GM21447 (cell line): Measurements from ENCODE around the gene OR2Z1.

Source experiments
- ATAC-seq: cut with Tn5 transposase; IDR thresholded peaks from one replicate; pipeline ENCODE4 v1.9.1; 2021; ENCODE audit not compliant: unreplicated experiment

The OR2Z1 gene, protein sequence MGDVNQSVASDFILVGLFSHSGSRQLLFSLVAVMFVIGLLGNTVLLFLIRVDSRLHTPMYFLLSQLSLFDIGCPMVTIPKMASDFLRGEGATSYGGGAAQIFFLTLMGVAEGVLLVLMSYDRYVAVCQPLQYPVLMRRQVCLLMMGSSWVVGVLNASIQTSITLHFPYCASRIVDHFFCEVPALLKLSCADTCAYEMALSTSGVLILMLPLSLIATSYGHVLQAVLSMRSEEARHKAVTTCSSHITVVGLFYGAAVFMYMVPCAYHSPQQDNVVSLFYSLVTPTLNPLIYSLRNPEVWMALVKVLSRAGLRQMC

GRCh38 chr19:8721334-8721733 is at the start of gene OR2Z1:
OR2Z1 (plus strand) TSS chr19:8721634; CDS start chr19:8731029, 9,395 bp downstream.
- no peak for ATAC-seq

DNA sequence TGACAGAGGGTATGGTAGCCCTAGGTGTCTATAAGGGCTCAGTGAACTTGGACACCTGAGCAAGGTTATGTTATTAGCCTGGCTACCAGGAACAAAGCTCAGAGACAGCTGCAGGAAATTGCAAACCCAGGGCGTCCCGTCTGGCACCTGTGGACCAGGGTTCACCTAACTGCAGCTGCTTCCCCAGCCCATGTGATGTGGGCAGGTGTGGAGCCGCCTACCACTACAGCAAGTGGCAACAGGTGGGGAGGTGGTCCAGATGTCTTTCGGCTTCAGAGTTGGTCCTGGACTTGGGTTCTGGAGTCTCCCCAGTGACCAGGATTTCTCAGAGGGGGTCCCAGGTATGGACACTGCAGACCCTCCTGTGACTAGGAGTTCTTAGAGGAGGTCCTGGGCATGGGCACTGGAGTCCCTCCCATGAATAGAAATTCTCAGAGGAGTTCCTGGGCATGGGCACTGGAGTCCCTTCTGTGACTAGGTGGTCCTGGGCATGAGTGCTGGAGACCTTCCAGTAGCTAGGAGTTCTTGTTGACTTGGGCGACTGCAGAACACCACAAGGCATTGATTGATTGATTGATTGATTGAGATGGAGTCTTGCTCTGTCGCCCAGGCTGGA is 48.0 kb upstream of the OR2Z1 start:
- no peak for ATAC-seq

DNA sequence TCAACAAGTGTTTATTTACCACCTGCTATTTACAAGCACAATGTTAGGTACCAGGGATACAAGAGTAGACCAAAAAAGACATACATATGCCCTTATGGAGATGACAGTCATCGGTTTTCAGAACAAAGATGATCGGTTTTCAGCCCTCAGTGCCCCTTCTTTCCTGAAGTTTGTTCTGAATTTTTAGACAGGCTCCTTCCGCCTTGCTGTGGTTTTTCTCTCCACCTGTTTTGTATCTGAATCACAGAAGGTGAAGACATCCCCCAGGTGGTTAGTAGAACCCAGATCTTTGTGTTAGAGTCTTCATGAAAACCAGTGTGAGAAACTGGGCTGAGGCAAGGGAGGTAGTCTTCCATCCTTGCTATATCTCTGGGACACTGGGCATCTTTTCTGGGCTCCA is 46.4 kb upstream of the OR2Z1 start:
- no peak for ATAC-seq

- no peak for ATAC-seq
These were observed 43.1 kb upstream of the OR2Z1 start for GRCh38 chr19:8678244-8678807.

GRCh38 chr19:8680676-8681344 is 40.6 kb upstream of the OR2Z1 start:
- no peak for ATAC-seq

GRCh38 chr19:8681345-8682029 is 39.9 kb upstream of the OR2Z1 start:
- no peak for ATAC-seq

DNA sequence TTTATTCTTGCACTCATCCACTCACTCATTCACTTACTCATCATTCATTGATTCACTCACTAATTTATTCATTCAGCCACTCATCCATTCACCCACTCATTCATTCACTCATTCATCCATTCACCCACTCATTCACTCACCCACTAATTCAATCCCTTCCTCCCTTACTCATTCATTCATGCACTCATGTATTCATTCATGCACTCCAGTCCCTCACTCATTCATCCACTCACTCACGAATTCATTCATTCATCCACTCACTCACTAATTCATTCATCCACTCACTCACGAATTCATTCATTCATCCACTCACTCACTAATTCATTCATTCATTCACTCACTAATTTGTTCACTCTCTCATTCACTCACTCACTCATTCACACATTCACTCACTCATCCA is 39.0 kb upstream of the OR2Z1 start:
- ATAC-seq = no peak

DNA sequence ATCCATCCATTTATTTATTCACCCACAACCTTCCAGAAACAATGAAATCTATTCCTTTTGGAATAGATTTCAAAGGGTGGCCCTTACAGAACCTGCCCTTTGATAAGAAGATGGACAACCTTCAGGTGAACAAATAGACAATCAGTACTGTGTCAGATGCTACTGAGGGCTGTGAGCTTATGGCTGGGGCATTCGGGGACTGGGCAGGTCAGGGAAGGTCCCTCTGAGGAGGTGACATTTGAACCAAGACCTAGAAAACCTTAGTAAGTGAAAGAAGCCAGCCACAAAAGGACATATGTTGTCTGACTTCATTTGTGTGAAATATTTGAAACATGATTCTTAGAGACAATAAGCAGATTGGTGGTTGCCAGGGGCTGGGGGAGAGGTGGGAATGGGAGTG is 38.5 kb upstream of the OR2Z1 start:
- no peak for ATAC-seq

DNA sequence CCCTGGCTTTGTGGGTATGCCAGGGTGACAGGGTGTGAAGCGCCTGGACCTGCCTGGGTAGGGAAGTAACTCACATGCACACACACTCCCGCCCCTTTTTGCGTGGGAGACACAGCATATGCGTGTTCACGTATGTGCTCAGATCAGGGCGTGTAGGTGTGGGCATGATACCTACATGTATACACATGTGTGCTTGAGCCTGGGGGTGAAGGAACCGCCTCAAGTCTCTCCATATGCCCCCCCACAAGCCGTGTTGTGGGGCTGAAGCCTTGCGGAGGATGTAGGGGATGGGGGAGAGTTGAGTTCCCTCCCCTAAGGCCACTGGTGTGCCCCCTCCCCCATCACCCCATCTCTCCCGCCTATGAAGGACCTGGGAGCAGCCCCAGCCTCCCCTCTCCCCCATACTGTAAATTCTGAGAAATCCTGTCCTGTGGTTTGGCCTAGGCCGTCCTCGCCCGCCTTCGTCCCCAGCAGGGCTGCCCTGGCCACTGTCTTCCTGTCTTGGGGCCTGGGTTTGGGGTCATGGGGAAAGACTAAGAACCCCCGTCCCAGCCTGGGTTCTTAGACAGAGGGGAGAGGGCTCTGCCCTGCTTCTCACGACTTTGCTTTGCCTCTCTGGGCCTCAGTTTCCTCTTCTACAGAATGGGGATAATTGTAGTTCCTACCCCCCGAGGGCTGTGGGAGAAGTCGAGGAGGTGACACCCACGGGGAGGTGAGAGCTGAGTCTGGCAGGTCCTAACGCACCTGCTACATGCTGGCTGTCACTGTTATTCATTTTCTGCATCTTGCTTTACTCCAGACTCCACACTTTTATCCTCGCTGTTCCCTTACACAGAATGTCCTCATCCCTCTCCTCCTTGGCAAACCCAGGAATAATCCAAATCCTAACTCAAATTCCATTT is 37.2 kb upstream of the OR2Z1 start:
- ATAC-seq = no peak

GRCh38 chr19:8686549-8686948 is 34.9 kb upstream of the OR2Z1 start:
- no peak for ATAC-seq

DNA sequence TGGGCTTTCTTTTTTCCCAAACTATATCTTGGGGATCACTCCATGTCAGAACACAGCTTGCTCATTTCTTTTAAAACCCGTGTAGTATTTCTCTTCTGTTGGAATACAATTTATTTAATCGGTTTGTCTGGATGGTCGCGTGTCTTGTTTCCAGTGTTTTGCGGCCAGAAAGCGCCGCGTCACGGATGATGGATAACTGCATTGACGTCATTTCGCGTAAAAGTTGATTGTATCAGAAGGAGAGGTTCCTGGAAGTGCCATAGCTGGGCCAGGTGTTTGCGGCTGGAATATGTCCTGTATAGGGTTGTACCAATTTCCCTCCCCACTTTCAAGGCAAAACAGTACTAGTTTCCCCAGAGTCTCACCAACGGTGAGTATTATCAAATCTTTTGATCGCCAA is 32.5 kb upstream of the OR2Z1 start:
- no peak for ATAC-seq

- ATAC-seq = no peak
These were observed 30.5 kb upstream of the OR2Z1 start for GRCh38 chr19:8690753-8691539.

DNA sequence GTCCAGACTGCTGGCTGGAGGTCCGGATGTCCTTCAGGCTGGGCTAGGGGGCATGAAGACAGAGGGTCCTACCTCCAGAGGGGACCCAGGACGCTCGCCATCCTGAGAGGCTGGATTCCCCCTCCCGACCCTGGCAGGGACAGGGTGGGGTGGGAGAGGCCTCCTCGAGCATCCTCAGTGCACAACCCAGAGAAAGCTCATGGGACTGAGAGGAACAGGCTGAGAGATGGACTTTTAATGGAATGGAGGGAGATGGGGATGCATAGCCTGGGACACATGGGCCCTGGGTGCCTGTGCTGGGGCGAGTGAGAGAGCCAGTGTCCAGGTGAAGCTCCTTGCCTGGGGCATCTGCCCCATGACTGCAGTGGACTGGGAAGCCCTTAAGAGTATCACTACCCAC is 25.9 kb upstream of the OR2Z1 start:
- no peak for ATAC-seq

DNA sequence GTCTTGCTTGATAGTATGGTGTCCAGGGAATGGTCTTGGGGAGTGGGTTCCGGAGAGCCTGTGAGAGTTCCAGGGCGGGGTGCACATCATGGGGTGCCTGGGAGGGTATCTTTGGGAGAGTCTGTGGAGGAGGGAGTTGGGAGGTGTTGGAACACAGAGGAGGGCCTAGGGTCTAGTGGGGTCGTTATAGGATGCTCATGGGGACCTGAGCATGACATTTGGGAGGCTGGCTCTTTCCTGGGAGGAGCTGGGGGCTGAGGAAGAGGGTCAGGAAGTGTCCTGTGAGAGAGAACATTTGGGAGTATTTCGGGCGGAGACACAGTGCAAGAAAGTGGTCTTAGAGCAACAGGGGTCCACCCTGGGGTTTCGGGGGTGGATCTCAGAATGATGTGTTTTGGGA is 25.5 kb upstream of the OR2Z1 start:
- ATAC-seq = no peak

DNA sequence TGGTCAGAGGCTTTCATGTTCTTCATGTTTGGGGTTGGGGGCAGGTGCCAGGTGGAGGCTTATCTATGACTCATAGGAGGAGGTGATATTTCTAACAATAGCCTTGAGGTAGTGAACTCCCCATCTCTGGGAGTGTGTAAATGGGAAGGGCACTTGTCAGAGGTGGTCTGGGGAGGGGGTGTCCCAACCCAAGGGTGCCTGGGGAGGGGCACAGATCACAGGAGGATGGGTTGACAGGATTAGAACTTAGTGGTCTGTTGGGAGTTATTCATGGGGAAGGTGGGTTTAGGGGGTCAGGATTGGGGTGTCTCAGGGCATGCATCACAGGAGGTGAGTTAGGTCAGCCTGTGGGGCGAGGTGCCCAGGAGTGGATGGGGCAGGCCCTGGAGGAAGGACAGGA is 24.4 kb upstream of the OR2Z1 start:
- ATAC-seq = no peak

- no peak for ATAC-seq
These were observed 23.6 kb upstream of the OR2Z1 start for GRCh38 chr19:8697671-8698432.

- ATAC-seq = no peak
These were observed 22.9 kb upstream of the OR2Z1 start, which contains the start of gene ACTL9 for GRCh38 chr19:8698433-8699063. ACTL9 (minus strand) TSS chr19:8698795; CDS start chr19:8698701, 94 bp downstream.

- ATAC-seq = no peak
These were observed 21.5 kb upstream of the OR2Z1 start for GRCh38 chr19:8699908-8700307.
